ENCODE results near the gene ANXA10. TPM values are rescaled to one million over a fixed set of nuclear protein-coding genes. Genes with fewer than 3 reads are reported as not detected.

ANXA10 gene
- total and polyA plus RNA-seq, 2 experiments from 2014 or later = not detected

- TF ChIP-seq CTCF (conservative IDR thresholded peaks at IDR 0.05; ENCODE audit: low read depth in 2 of 2) (no peak), ETS1 (IDR thresholded peaks at IDR 0.05) (no peak)
Measured at GRCh38 chr4:168126952-168127351, 34.6 kb downstream of the ANXA10 start (continued).

- no peak overlapping the region for H3K27ac Mint-ChIP-seq
- DNase-seq (ENCODE audit: low spot score) (no peak), ATAC-seq (no peak)
- H3K9me3 Mint-ChIP-seq = no peaks in the 10 kb centered on the region
- no peak overlapping the region for H3K4me2 ChIP-seq
- no peaks in the 10 kb centered on the region for H3K27me3 Mint-ChIP-seq (ENCODE audit: insufficient read depth, low read depth, poor library complexity)
- peaks cover 5% of the 10 kb centered on the region; the same call in 2 of the 3 replicates for H3K4me1 Mint-ChIP-seq
- H3K79me2 ChIP-seq (replicated peaks; ENCODE audit: insufficient read depth) = no peaks in the 10 kb centered on the region
- H3K27ac ChIP-seq (ENCODE audit: low read depth) = no peak overlapping the region
- TF ChIP-seq NANOG (IDR thresholded peaks at IDR 0.05; ENCODE audit: borderline replicate concordance) = no peak
- TF ChIP-seq ZNF114 (CRISPR knock-in tag; IDR thresholded peaks at IDR 0.05) = no peak
- no peak for TF ChIP-seq ZNF462 (CRISPR knock-in tag; IDR thresholded peaks at IDR 0.05)
- no peak for TF ChIP-seq REST (IDR thresholded peaks at IDR 0.05; ENCODE audit: unreplicated experiment)
- TF ChIP-seq ETS1 (IDR thresholded peaks at IDR 0.05) = no peak
- H3K4me3 Mint-ChIP-seq = no peak overlapping the region
- H2AFZ ChIP-seq = no peak overlapping the region
- H3K36me3 Mint-ChIP-seq (ENCODE audit: low read depth) = no peaks in the 10 kb centered on the region
- no peaks in the 10 kb centered on the region for H4K20me1 ChIP-seq (replicated peaks; ENCODE audit: insufficient read depth)
- H3F3A ChIP-seq (replicated peaks; ENCODE audit: low read depth) = no peaks in the 10 kb centered on the region
- no peaks in the 10 kb centered on the region for H3K9me2 ChIP-seq (ENCODE audit: insufficient read depth)
- H3K36me3 ChIP-seq (ENCODE audit: insufficient read depth) = no peaks in the 10 kb centered on the region
- no peaks in the 10 kb centered on the region for H3K27me3 ChIP-seq (ENCODE audit: insufficient read depth)
- H3K4me3 ChIP-seq = no peak overlapping the region
- H3K4me1 ChIP-seq (ENCODE audit: insufficient read depth) = no peaks in the 10 kb centered on the region
Measured at GRCh38 chr4:168128601-168129000, 36.3 kb downstream of the ANXA10 start.

Measured in GM23338 (cell line).